ENCODE data around the gene TPK1.

TPK1 gene

GRCh38 chr7:144834641-144835144 is 1.2 kb downstream of the TPK1 start:
- no peak overlapping the region for H3K4ac ChIP-seq (ENCODE audit: low read depth in 1 of 2, low read length in 2 of 2)
- H3K27me3 ChIP-seq (ENCODE audit: control insufficient read depth in 1 of 2, insufficient read depth in 1 of 2, low read length in 2 of 2): no peaks in the 10 kb centered on the region
- H4K91ac ChIP-seq (ENCODE audit: low read length): no peak overlapping the region
- no peak for DNase-seq
- peaks cover 8% of the 10 kb centered on the region for H3K79me1 ChIP-seq (replicated peaks; ENCODE audit: low read length, poor library complexity, severe bottlenecking)
- peak overlapping the region in 1 of 2 experiments; percentile 4 for H3K18ac ChIP-seq (ENCODE audit: low read depth in 1 of 2, low read length in 2 of 2)
- H3K27ac ChIP-seq (ENCODE audit: low read length, poor library complexity, severe bottlenecking): peak overlapping the region; percentile 83
- no peak overlapping the region for H2AK5ac ChIP-seq (ENCODE audit: low read length, severe bottlenecking)
- no peaks in the 10 kb centered on the region for H3K36me3 ChIP-seq (ENCODE audit: control insufficient read depth in 1 of 2, insufficient read depth in 2 of 2, low read depth in 1 of 2, low read length in 2 of 2)
- no peak overlapping the region for H2AFZ ChIP-seq (ENCODE audit: low read depth, low read length)
- H2BK12ac ChIP-seq (ENCODE audit: low read length in 2 of 2): no peak overlapping the region
- H3K9me3 ChIP-seq (ENCODE audit: control insufficient read depth, low read length): no peaks in the 10 kb centered on the region
- H3K23ac ChIP-seq (ENCODE audit: low read length in 2 of 2): no peak overlapping the region
- peaks cover 3% of the 10 kb centered on the region for H3K4me1 ChIP-seq (ENCODE audit: control insufficient read depth, insufficient read depth, low read depth, low read length)
- H3K4me3 ChIP-seq (ENCODE audit: insufficient read depth in 1 of 2, low read depth in 1 of 2, low read length in 2 of 2): peak overlapping the region; percentile 61 to 91
- H2BK15ac ChIP-seq (ENCODE audit: low read depth, poor library complexity, severe bottlenecking): no peak overlapping the region
- H3K9ac ChIP-seq (ENCODE audit: low read length): peak overlapping the region; percentile 92
- 77% methylated on average over 10 of the region's 13 CpGs for WGBS
- H2BK120ac ChIP-seq (ENCODE audit: low read depth, low read length): no peak overlapping the region
- H2BK5ac ChIP-seq (ENCODE audit: low read depth, low read length, poor library complexity, severe bottlenecking): no peak overlapping the region
- H4K8ac ChIP-seq (ENCODE audit: low read length): no peak overlapping the region
- no peak overlapping the region for H3K14ac ChIP-seq (ENCODE audit: low read length in 2 of 2)
- peak overlapping the region; percentile 55 for H3K4me2 ChIP-seq (ENCODE audit: low read length, poor library complexity, severe bottlenecking)

GRCh38 chr7:144830811-144831210 is 5.0 kb downstream of the TPK1 start:
- Histone ChIP-seq H3K79me1 (replicated peaks; ENCODE audit: low read length, poor library complexity, severe bottlenecking) (peaks cover 8% of the 10 kb centered on the region), H2AFZ (ENCODE audit: low read depth, low read length) (no peak overlapping the region), H4K8ac (ENCODE audit: low read length) (no peak overlapping the region), H3K9me3 (ENCODE audit: control insufficient read depth, low read length) (no peaks in the 10 kb centered on the region), H3K27me3 (ENCODE audit: control insufficient read depth in 1 of 2, insufficient read depth in 1 of 2, low read length in 2 of 2) (no peaks in the 10 kb centered on the region), H3K4me1 (ENCODE audit: control insufficient read depth, insufficient read depth, low read depth, low read length) (peaks cover 2% of the 10 kb centered on the region), H3K4me3 (ENCODE audit: insufficient read depth in 1 of 2, low read depth in 1 of 2, low read length in 2 of 2) (no peak overlapping the region), H2BK15ac (ENCODE audit: low read depth, poor library complexity, severe bottlenecking) (no peak overlapping the region), H3K4ac (ENCODE audit: low read depth in 1 of 2, low read length in 2 of 2) (no peak overlapping the region), H3K4me2 (ENCODE audit: low read length, poor library complexity, severe bottlenecking) (no peak overlapping the region), H3K14ac (ENCODE audit: low read length in 2 of 2) (no peak overlapping the region), H4K91ac (ENCODE audit: low read length) (no peak overlapping the region), H2BK120ac (ENCODE audit: low read depth, low read length) (no peak overlapping the region), H3K23ac (ENCODE audit: low read length in 2 of 2) (no peak overlapping the region), H3K27ac (ENCODE audit: low read length, poor library complexity, severe bottlenecking) (no peak overlapping the region), H3K9ac (ENCODE audit: low read length) (no peak overlapping the region), H2AK5ac (ENCODE audit: low read length, severe bottlenecking) (no peak overlapping the region), H3K18ac (ENCODE audit: low read depth in 1 of 2, low read length in 2 of 2) (no peak overlapping the region), H2BK5ac (ENCODE audit: low read depth, low read length, poor library complexity, severe bottlenecking) (no peak overlapping the region), H2BK12ac (ENCODE audit: low read length in 2 of 2) (no peak overlapping the region), H3K36me3 (ENCODE audit: control insufficient read depth in 1 of 2, insufficient read depth in 2 of 2, low read depth in 1 of 2, low read length in 2 of 2) (no peaks in the 10 kb centered on the region)
- peak; percentile 22 for DNase-seq
- WGBS: 69% methylated on average over 5 of the region's 5 CpGs

GRCh38 chr7:144830024-144830785 is 5.6 kb downstream of the TPK1 start:
- Histone ChIP-seq H4K91ac (ENCODE audit: low read length) (no peak overlapping the region), H2AK5ac (ENCODE audit: low read length, severe bottlenecking) (no peak overlapping the region), H3K27ac (ENCODE audit: low read length, poor library complexity, severe bottlenecking) (no peak overlapping the region), H3K4me3 (ENCODE audit: insufficient read depth in 1 of 2, low read depth in 1 of 2, low read length in 2 of 2) (no peak overlapping the region), H3K14ac (ENCODE audit: low read length in 2 of 2) (no peak overlapping the region), H3K23ac (ENCODE audit: low read length in 2 of 2) (no peak overlapping the region), H3K18ac (ENCODE audit: low read depth in 1 of 2, low read length in 2 of 2) (no peak overlapping the region), H2AFZ (ENCODE audit: low read depth, low read length) (no peak overlapping the region), H4K8ac (ENCODE audit: low read length) (no peak overlapping the region), H2BK12ac (ENCODE audit: low read length in 2 of 2) (no peak overlapping the region), H2BK5ac (ENCODE audit: low read depth, low read length, poor library complexity, severe bottlenecking) (no peak overlapping the region), H3K4me2 (ENCODE audit: low read length, poor library complexity, severe bottlenecking) (no peak overlapping the region), H3K9me3 (ENCODE audit: control insufficient read depth, low read length) (no peaks in the 10 kb centered on the region), H3K4me1 (ENCODE audit: control insufficient read depth, insufficient read depth, low read depth, low read length) (peaks cover 5% of the 10 kb centered on the region), H3K79me1 (replicated peaks; ENCODE audit: low read length, poor library complexity, severe bottlenecking) (peaks cover 8% of the 10 kb centered on the region), H2BK120ac (ENCODE audit: low read depth, low read length) (no peak overlapping the region), H3K9ac (ENCODE audit: low read length) (no peak overlapping the region), H3K36me3 (ENCODE audit: control insufficient read depth in 1 of 2, insufficient read depth in 2 of 2, low read depth in 1 of 2, low read length in 2 of 2) (no peaks in the 10 kb centered on the region), H3K4ac (ENCODE audit: low read depth in 1 of 2, low read length in 2 of 2) (no peak overlapping the region), H3K27me3 (ENCODE audit: control insufficient read depth in 1 of 2, insufficient read depth in 1 of 2, low read length in 2 of 2) (no peaks in the 10 kb centered on the region), H2BK15ac (ENCODE audit: low read depth, poor library complexity, severe bottlenecking) (no peak overlapping the region)
- DNase-seq: no peak
- WGBS: 85% methylated on average over 1 of the region's 2 CpGs

GRCh38 chr7:144827621-144828020 is 8.2 kb downstream of the TPK1 start:
- no peak overlapping the region for H3K23ac ChIP-seq (ENCODE audit: low read length in 2 of 2)
- WGBS: 47% methylated on average over 3 of the region's 4 CpGs
- no peak overlapping the region for H2BK12ac ChIP-seq (ENCODE audit: low read length in 2 of 2)
- H3K14ac ChIP-seq (ENCODE audit: low read length in 2 of 2): no peak overlapping the region
- no peak overlapping the region for H2BK15ac ChIP-seq (ENCODE audit: low read depth, poor library complexity, severe bottlenecking)
- H2AK5ac ChIP-seq (ENCODE audit: low read length, severe bottlenecking): no peak overlapping the region
- H4K8ac ChIP-seq (ENCODE audit: low read length): no peak overlapping the region
- no peak overlapping the region for H2AFZ ChIP-seq (ENCODE audit: low read depth, low read length)
- no peak overlapping the region for H3K4me3 ChIP-seq (ENCODE audit: insufficient read depth in 1 of 2, low read depth in 1 of 2, low read length in 2 of 2)
- H3K27ac ChIP-seq (ENCODE audit: low read length, poor library complexity, severe bottlenecking): peak overlapping the region; percentile 81
- H2BK5ac ChIP-seq (ENCODE audit: low read depth, low read length, poor library complexity, severe bottlenecking): no peak overlapping the region
- peaks cover 5% of the 10 kb centered on the region for H3K4me1 ChIP-seq (ENCODE audit: control insufficient read depth, insufficient read depth, low read depth, low read length)
- no peak overlapping the region for H2BK120ac ChIP-seq (ENCODE audit: low read depth, low read length)
- no peak overlapping the region for H3K4ac ChIP-seq (ENCODE audit: low read depth in 1 of 2, low read length in 2 of 2)
- H3K36me3 ChIP-seq (ENCODE audit: control insufficient read depth in 1 of 2, insufficient read depth in 2 of 2, low read depth in 1 of 2, low read length in 2 of 2): no peaks in the 10 kb centered on the region
- no peak overlapping the region for H3K18ac ChIP-seq (ENCODE audit: low read depth in 1 of 2, low read length in 2 of 2)
- H3K27me3 ChIP-seq (ENCODE audit: control insufficient read depth in 1 of 2, insufficient read depth in 1 of 2, low read length in 2 of 2): no peaks in the 10 kb centered on the region
- H3K9me3 ChIP-seq (ENCODE audit: control insufficient read depth, low read length): no peaks in the 10 kb centered on the region
- no peak overlapping the region for H4K91ac ChIP-seq (ENCODE audit: low read length)
- DNase-seq: peak; percentile 11
- H3K4me2 ChIP-seq (ENCODE audit: low read length, poor library complexity, severe bottlenecking): peak overlapping the region; percentile 16
- H3K79me1 ChIP-seq (replicated peaks; ENCODE audit: low read length, poor library complexity, severe bottlenecking): peaks cover 4% of the 10 kb centered on the region
- H3K9ac ChIP-seq (ENCODE audit: low read length): peak overlapping the region; percentile 51

Measured in mesenchymal stem cell (in vitro differentiated cells and primary cell).